ENCODE data around the gene OLFM2. TPM values are rescaled to one million over a fixed set of nuclear protein-coding genes. Genes with fewer than 3 reads are reported as not detected.
A peak's percentile ranks its signal among the peaks of the same experiment; 100 is the strongest.
"Not testable (repeated sequence)": the region's sequence is repeated elsewhere in the genome, so short reads cannot be mapped to it uniquely, and the experiment has no call there.

The OLFM2 gene
- total RNA-seq, result 22.9 TPM

DNA sequence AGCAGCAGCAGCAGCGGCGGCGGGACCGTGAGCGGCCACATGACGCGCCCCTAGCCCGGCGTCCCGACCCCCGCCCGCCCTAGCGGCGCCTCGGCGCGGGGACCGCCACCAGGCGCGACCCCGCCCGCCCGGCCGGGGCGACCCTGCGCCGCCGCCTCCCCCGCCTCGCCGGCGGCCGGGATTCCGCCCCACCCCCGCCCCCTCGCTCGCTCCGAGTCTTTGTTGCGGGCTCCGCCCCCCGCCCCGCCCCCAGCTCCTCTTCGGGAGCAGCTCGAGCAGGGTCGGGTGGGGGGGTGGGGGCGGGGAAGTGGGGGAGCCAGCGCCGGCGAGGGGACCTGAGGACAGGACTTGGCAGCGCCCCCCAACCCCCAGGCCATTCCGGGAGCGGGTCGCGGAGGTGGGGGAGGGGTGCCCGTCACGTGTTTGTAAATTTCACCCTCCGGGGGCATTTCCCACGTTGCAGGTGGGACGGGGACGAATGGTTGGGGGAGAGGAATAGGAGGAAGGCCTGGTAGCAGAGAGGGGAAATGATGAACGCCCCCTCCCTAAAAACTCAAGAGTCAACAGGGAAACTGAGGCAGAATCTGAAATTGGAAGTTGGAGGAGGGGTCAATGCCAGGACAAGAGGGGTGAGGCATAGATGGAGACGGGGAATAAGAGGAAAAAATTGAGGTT is at the start of gene OLFM2:
TSS of gene OLFM2 (minus strand) at position 190 of the 675 bp plus-strand sequence. CDS start at position 41, 149 bp downstream.
- DNase-seq, result peak; percentile 72

DNA sequence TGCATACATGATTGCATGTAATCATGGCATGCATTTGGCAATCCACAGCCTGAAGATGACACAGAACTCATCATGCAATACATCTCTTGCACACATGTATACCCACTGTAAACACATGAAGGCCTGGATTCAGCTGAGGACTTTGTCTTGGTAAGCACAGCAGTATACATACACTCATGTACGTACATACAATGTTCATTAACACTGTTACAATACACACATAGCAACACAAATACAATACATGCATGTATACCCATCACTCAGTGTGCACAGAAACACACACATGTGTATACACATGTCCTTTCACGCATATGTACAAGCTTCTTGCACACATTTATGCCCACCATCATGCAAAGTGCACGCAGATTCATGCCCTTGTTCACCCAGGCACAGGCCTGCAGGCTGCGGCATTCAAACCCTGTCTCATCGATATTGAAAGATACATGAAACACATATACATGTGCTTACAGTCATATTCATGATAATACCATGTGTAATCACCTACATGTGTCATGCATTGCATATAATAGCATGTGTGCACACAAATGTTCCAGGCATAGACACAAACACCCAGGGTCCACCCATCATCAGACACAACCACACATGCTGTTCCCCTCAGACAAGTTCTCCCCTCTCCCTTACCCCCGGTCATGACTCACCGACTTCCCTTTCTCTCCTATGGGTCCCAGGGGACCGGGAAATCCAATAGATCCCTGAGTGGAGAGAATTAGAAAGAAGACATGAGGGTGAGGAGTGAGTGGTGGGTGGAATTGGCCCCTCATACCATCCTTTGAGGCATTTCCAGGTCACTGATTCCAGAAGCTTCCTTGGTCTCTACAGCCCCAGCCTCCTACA is 45.3 kb upstream of the OLFM2 start:
- no peak for DNase-seq

DNA sequence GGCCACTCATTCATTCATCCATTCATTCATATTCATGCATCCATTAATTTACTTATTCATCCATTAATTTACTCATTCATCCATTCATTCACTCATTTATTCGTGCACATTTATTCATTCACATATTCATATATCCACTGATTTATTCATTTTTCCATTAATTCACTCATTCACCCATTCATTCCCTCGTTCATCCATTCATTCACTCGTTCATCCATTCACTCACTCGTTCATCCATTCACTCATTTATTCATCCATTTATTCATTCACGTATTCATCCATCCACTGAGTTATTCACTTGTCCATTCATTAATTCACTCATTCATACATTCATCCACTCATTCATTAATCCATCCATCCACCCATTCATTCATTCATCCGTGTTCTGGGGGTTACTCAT is 35.8 kb upstream of the OLFM2 start:
- DNase-seq, result no peak

DNA sequence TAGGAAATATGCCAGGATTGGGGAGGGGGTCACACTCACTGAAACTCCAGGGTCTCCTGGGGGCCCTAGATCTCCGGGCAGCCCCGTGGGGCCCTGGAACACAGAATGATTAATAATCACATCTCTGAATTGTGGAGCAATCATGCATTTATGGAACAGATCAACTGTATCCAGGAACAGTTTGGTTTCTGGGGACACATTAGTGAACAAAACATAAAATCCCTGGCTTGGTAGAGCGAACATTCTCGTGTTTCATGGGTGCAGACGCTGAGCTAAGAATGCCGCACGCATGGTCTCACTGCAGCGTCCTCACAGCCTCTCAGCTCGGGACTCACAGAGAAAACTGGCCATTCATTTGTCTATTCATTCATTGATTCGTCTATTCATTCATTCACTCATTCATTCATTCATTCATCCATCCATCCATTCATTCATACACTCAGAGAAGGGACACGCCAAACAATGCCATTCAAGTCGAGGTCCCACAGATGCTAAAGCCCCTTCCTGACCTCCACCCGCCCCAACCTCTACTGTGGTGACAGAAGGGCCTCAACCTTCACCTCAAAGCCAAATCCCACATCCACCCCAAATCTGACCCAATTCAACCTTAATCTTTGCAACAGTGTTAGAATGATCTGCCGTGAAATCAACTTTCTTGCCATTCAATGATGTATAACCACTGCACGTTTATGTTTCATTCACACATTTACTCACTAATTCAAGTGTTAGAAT is 35.0 kb upstream of the OLFM2 start:
- DNase-seq, result no peak

DNA sequence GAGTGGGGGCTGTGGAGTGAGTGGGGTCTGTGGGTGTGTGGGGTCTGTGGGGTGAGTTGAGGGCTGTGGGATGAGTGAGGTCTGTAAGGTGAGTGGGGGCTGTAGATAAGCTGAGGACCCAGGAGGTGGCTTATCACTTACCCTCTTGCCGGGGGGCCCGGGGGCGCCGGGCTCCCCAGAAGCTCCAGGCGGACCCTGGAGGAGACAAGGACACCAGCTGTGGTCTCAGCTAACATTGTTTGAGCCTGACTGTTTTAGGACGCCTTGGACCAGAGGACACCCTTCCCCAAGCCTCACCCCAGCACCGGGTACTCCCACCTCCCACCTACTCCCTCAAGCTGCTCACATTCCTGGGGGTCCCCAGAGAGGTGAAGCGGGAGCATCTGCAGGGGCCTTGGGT is 34.2 kb upstream of the OLFM2 start:
- DNase-seq, result no peak

DNA sequence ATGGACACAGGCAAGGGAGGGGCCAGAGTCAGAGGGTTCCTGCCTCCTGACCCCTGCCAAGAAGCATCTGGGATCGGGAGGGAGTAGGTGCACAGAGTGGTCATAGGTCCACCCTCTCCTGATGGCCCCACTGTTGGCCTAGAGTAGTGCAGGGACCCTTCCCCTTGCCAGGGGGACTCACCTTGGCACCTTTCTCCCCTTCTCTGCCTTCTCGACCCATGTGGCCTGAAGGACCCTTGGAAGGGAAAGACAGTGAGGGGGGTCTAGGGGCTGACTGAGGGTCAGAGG is 33.3 kb upstream of the OLFM2 start:
- DNase-seq, result no peak

DNA sequence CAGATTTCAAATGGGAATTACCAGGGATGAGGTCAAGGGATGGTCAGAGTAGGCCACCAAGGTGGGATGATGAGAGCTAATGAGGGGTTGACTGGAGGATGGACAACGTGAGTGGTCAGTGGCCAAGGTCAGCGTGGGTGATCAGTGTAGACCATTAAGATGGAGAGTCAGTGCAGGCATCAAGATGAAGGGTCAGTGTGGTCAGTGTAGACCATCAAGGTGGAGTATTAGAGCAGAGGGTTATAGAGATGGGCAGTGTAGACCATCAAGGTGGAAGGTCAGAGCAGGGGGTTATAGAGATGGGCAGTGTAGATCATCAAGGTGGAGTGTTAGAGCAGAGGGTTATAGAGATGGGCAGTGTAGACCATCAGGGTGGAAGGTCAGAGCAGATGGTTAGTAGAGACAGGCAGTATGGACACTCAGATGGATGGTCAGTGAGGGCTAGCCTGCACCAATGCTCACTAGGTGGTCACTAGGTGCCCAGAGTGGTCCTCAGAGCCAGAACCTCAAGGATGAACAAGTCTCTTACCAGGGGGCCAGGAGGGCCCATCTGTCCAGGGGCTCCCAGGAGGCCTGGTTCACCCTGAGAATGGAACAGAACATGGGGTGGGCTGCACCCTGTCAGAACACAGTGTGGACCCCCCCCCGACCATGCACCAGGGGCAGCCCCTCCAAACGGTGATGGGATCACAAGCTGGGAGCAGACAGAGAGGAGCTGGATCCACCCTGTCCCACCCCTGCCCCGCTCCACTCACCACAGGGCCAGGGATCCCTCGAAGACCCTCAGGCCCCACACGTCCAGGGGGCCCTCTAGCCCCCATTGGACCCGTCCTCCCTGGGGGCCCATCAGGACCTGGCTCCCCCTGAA is 32.7 kb upstream of the OLFM2 start:
- no peak for DNase-seq

DNA sequence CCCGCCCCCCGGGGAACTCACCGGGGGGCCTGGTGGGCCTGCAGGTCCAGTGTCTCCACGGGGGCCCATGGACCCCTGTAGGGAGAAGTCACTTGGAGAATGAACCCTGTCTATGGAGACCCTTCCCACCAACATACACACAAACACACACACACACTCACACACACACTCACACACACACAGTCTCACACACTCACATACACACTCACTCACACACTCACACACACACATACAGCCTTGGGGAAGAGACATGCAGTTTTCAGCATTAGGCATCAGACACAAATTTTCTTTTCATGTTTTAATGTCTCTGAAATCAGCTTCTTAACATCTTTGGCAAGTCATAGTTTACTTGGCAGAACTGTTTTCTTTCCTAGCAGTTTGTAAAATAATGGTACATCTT is 31.0 kb upstream of the OLFM2 start:
- DNase-seq, result no peak

DNA sequence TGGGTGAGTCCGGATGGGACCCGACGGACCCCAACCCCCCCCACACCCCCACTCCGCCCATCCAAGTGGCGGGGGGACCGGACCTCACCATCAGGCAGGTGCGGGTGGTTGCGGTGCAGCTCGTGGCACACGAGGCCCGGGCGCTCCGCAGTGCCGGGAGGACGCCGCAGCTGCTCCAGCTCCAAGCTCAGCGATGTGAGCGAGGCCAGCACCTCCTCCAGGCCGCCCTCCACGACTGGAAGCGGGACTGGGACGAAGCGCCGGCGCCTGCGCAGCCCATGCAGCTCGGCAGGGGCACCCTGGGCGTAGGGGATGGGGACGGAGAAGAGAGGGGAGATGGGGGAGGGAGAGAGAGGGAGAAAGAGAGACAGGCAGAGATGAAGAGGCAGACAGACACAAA is 30.1 kb upstream of the OLFM2 start:
- DNase-seq, result no peak

DNA sequence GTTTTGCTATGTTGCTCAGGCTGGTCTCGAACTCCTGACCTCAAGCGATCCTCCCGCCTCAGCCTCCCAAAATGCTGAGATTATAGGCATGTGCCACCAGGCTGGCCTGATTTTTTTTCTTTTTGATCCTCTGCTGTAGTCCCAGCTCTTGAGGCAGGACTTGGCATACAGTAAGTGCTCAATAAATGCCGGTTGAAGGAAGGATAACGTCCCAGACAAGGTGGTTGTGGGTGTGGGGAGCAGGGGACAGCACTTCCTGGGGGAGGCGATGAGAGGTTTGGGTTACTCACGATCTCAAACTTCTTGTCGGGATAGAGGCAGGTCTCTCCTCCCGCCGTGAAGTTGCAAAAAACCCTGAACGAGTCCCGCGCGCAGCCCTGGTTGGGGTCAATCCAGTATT is 29.7 kb upstream of the OLFM2 start:
- DNase-seq, result no peak

DNA sequence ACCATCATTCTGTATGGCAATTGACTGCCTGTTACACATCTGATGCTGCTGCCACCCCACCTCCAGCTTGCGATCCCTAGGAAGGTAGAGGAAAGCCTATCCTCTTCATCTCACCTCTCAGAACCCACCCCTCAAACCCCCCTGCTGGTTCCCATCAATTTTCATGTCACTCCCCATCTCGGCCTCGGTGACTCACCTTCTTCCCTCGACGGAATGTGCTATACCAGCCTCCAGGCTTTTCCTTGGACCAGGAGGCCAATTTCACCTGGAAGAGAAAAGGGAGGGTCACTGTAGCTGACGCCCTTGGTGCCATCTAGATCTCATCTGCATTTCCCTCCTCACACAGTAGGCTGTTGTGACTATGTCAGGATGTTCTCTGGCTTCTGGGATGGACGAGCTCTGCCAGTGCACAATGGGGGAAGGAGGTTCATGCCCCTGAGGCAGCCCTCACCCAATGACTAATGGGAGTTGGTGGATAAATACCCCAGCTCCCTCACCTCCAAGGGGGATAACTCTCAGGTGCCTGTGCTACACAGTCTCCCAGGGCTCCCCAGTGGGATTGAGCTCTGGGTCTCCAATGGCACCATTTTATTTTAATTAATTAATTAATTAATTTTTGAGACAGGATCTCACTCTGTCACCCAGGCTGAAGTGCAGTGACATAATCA is 26.4 kb upstream of the OLFM2 start:
- no peak for DNase-seq

DNA sequence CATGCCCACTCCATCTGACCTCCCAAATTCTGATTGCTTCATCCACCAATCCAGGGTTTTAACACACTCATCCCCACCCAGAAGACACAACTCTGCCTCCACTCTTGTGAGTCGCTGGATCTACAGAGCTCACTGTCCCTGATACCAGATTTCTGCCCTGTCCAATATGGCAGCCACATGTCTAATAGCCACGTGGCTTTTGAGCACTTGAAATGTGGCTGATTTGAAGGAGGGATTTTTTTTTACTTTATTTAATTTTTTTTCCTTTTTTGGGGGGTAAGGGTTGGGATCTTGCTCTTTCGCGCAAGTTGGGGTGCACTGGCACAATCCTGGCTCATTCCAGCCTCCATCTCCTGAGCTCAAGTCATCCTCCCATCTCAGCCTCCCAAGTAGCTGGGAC is 24.8 kb upstream of the OLFM2 start:
- DNase-seq, result no peak

DNA sequence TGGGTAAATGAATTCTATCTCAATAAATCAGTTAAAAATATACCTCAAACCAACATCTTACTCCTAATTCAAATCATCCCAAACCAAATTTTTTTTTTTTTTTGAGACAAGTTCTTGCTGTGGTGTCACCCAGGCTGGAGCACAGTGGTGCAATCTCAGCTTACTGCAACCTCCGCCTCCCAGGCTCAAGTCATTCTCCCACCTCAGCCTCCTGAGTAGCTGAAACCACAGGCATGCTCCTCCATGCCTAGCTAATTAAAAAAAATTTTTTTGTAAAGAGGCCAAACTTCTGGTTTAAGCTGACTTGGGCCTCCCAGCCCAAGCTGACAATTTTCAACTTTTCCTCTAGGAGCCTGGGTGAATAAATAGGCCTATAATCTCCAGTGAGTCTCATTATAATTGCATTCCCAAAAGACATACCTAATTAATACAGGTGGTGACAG is 22.1 kb upstream of the OLFM2 start:
- no peak for DNase-seq

DNA sequence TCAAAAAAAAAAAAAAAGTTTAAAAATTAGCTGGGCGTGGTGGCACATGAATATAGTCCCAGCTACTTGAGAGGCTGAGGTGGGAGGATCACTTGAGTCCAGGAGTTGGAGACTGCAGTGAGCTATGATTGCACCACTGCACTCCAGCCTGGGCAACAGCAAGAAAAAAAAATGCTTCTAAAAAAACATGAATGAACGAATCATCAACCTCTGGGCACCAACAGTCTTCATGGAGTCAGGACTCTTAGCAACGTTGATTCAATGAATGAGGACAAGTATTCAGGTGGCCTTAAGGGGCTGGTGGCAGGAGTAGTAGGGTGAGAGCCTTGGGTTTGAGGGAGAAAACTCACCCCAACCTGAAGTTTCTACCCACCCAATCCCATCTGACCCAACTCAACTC is 20.6 kb upstream of the OLFM2 start:
- no peak for DNase-seq

DNA sequence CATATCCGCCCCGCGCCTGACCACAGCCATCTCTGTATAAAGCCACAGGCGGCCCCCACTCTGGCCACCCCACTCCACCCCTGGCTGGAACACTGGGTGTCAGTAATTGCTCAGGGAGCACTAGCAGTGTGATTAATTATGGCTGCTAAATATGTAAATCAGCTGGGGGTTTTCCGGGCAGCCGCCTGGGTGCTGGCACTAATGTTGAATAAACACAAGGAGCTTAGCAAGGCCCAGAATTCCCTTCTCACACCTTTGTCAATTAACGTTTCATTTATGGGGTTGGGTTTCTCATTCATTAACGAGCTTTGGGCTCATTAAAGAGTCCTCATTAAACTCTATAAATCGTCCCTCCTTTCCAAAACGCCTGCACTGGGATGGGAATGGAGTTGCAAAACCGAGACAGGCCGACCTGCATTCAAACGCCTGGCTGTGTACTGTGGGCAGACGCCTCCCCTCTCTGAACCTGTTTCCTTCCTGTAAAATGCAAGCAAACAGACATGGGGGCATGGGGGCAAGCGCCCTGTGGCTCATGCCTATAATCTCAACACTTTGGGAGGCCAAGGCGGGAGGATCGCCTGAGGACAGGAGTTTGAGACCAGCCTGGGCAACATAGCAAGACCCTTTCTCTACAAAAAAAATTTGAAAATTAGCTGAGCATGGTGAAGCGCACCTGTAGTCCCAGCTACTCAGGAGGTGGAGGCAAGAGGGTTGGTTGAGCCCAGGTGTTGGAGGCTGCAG is 17.7 kb upstream of the OLFM2 start:
- DNase-seq, result no peak

DNA sequence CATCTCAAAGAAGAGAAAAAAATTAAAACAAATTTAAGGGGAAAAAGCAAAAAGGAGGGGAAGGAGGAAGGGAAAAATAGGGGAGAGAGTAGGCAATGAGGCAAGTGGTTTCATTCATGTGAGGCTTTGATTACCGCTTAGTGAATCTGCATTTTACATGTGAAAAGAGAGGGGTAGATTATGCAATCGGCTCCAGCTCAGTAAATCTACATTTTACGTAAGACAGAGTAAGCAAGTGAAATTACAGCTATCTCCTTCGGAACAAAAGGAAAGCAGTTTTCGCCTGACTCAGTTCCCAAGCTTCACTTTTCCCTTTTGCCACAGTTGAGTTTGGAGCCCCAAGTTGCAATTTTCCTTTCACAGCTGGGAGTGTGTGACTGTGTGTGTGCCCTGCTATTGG is 16.0 kb upstream of the OLFM2 start:
- no peak for DNase-seq

DNA sequence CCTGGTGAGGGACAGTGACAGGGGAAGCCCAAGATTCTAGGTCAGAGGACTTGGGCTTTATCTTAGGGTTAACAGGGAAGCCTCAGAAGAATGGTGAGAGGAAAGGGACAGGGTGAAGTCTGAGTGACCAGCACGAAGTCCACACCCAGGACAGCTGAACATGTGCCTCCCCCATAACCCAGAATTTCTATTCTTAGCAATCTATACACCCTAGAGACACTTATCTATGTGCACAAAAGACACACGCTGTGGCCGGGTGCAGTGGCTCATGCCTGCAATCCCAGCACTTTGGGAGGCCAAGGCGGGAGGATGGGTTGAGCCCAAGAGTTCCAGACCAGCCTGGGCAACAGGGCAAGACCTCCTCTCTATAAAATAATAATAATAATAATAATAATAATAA is 11.1 kb upstream of the OLFM2 start:
- DNase-seq, result no peak

DNA sequence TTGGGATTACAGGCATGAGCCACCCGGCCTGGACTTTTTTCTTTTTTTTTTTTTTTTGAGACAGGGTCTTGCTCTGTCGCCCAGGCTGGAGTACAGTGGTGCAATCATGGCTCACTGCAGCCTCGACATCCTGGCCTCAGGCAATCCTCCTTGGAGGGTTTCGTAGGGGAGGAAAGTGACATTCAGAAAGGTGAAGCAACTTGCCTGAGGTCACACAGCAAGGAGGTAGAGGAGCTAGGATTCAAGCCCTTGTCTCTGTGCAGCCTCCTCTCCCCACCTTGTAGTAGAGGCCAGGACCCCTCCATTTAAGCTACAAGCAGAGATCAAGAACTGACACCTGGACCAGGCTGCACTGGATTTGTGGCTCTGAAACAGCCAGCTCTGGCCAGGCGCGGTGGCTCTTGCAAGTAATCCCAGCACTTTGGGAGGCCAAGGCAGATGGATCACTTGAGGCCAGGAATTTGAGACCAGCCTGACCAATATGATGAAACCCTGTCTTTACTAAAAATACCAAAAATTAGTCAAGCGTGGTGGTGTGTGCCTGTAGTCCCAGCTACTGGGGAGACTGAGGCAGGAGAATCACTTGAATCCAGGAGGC is 10.3 kb upstream of the OLFM2 start:
- not testable (repeated sequence) for DNase-seq

DNA sequence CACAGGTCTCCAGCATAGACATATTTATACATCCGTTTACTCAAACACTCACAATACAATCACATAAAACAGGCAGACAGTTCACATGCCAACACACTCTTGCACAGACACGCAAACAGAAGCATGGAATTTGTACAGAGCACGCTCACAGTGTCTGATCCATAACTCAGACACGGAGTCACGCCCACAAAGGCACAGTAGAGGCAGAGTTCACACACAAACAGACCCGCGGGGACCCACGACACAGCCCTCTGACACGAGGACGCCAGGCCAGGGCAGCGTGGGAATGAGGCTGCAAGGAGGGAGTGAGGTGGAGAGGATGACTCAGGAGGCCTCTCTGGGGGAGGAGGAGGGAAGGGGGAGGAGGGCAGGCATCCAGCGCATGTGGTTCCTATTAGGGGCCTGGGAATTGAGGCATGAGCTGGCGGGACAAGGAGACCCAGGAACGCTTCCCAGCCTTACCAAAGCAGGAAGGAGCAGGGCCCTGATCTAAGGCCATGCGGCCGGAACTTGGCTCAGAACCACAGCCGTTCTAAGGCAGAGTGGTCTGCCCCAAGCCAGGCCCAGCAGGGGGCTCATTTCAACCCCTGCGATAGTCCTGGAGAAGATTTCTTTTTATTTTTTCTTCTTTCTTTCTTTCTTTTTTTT is 9.1 kb upstream of the OLFM2 start:
- peak; percentile 92 for DNase-seq

DNA sequence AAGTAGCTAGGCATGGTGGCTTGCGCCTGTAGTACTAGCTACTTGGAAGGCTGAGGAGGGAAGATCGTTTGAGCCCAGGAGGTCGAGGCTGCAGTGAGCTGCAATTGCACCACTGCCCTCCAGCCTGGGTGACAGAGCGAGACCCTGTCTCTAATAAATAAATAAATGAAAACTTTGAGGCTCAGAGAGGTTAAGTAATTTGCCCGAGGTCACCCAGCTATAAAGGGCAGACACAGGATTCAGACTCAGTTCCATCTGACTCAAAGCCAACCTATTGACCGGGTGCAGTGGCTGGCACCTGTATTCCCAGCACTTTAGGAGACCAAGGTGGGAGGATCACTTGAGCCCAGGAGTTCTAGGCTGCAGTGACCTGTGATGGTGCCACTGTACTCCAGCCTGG is 7.4 kb upstream of the OLFM2 start:
- no peak for DNase-seq
